HepG2 (cell line): ENCODE results near the gene PARN. TPM values are rescaled to one million over a fixed set of nuclear protein-coding genes. Genes with fewer than 3 reads are reported as not detected.
A peak's percentile ranks its signal among the peaks of the same experiment; 100 is the strongest.

ENCODE experiments used
- AGO2 ChIP-seq: fragments of 200-400 bp; formaldehyde crosslinking; optimal IDR thresholded peaks from 2 replicates; pipeline ENCODE3; 2017; ENCODE audit warnings: mild to moderate bottlenecking, low read depth, low read length, moderate library complexity
- BRCA1 ChIP-seq: sonication (generic); formaldehyde crosslinking; IDR thresholded peaks from 2 replicates; pipeline ENCODE4 v1.4.0; 2020; ENCODE audit warnings: missing genetic modification reagents
- CSRNP2 ChIP-seq: sonication (generic); formaldehyde crosslinking; conservative IDR thresholded peaks from 2 replicates; pipeline ENCODE4 v1.8.0; 2022; ENCODE audit warnings: low read depth, missing genetic modification reagents
- E2F5 ChIP-seq: sonication (generic); formaldehyde crosslinking; conservative IDR thresholded peaks from 2 replicates; pipeline ENCODE4 v1.4.0; 2020; ENCODE audit warnings: missing genetic modification reagents
- FIP1L1 ChIP-seq: fragments of 200-400 bp; formaldehyde crosslinking; IDR thresholded peaks from 2 replicates; pipeline ENCODE4 v1.6.1; 2018; ENCODE audit warnings: low read depth, mild to moderate bottlenecking, low read length, moderate library complexity, borderline replicate concordance; ENCODE audit not compliant: insufficient read depth
- FOXA1 ChIP-seq, 2 experiments: fragments of 450-650 bp in 1 of 2; sonication (generic) in 1 of 2; formaldehyde crosslinking in 1 of 2; IDR thresholded peaks; 2 replicates each; pipeline versions ENCODE4 v1.4.0 to v1.6.1; 2016 to 2020; ENCODE audit warnings: missing genetic modification reagents in 1 of 2
- GLMP ChIP-seq: sonication (generic); formaldehyde crosslinking; IDR thresholded peaks from 2 replicates; pipeline ENCODE4 v1.9.0; 2021; ENCODE audit warnings: missing genetic modification reagents, mild to moderate bottlenecking, borderline replicate concordance
- HOXD1 ChIP-seq: sonication (generic); formaldehyde crosslinking; IDR thresholded peaks from 2 replicates; pipeline ENCODE4 v1.5.0; 2020; ENCODE audit warnings: missing genetic modification reagents
- KDM1A ChIP-seq: IDR thresholded peaks from 2 replicates; pipeline ENCODE4 v1.6.1; 2016; ENCODE audit warnings: missing compliant biosample characterization
- PLRG1 ChIP-seq: fragments of 450-650 bp; conservative IDR thresholded peaks from 2 replicates; pipeline ENCODE4 v1.6.1; 2016
- SMAD9 ChIP-seq: sonication (generic); formaldehyde crosslinking; IDR thresholded peaks from 2 replicates; pipeline ENCODE4 v1.5.1; 2020; ENCODE audit warnings: mild to moderate bottlenecking, missing genetic modification reagents
- TIGD3 ChIP-seq: sonication (generic); formaldehyde crosslinking; IDR thresholded peaks from 2 replicates; pipeline ENCODE4 v1.5.1; 2020; ENCODE audit warnings: mild to moderate bottlenecking, missing genetic modification reagents, borderline replicate concordance
- ZBTB46 ChIP-seq: sonication (generic); formaldehyde crosslinking; IDR thresholded peaks from 2 replicates; pipeline ENCODE4 v1.4.0; 2020; ENCODE audit warnings: mild to moderate bottlenecking, missing genetic modification reagents, borderline replicate concordance
- ZNF280D ChIP-seq: sonication (generic); formaldehyde crosslinking; IDR thresholded peaks from 2 replicates; pipeline ENCODE4 v1.5.1; 2020; ENCODE audit warnings: mild to moderate bottlenecking, missing genetic modification reagents
- ZNF30 ChIP-seq: sonication (generic); formaldehyde crosslinking; IDR thresholded peaks from 2 replicates; pipeline ENCODE4 v1.5.0; 2020; ENCODE audit warnings: mild to moderate bottlenecking, missing genetic modification reagents
- ZNF34 ChIP-seq: sonication (generic); formaldehyde crosslinking; IDR thresholded peaks from 2 replicates; pipeline ENCODE4 v1.4.0; 2020; ENCODE audit warnings: mild to moderate bottlenecking, missing genetic modification reagents, borderline replicate concordance
- ZNF350 ChIP-seq: sonication (generic); formaldehyde crosslinking; IDR thresholded peaks from 2 replicates; pipeline ENCODE4 v1.4.0; 2020; ENCODE audit warnings: mild to moderate bottlenecking, low read depth, missing genetic modification reagents, borderline replicate concordance
- ZNF839 ChIP-seq: sonication (generic); formaldehyde crosslinking; IDR thresholded peaks from 2 replicates; pipeline ENCODE4 v1.4.0; 2020; ENCODE audit warnings: missing genetic modification reagents, mild to moderate bottlenecking, borderline replicate concordance
- polyA plus RNA-seq, 8 experiments: library from polyadenylated mRNA; depleted of rRNA in 3 of 8; stranded (reverse) in 7 of 8; unstranded in 1 of 8; fragments of >200 nt; fragmentation: Illumina TruSeq in 4 of 8; extraction: Trizol in 4 of 8; gene quantifications; 2 replicates each; pipeline versions ENCODE4 v1.2.1 to v1.2.3, GENCODE V29; 2011 to 2016; ENCODE audit warnings: low read depth in 4 of 8, missing spikeins in 1 of 8, mixed read lengths in 1 of 8; ENCODE audit not compliant: insufficient read depth in 1 of 8
- total RNA-seq, 5 experiments: library from RNA; depleted of rRNA; stranded (reverse); fragments of >200 nt; fragmentation: Illumina TruSeq; extraction: Trizol; gene quantifications; 2 replicates each; pipeline ENCODE4 v1.2.3, GENCODE V29; 2016; ENCODE audit warnings: low read depth in 1 of 5

Gene PARN
- total and polyA plus RNA-seq, 2 of the 13 experiments (the other 11 are each of a cell fraction or from before 2014, with no cell fraction given): 13.3 to 47.6 TPM

GRCh38 chr16:14629919-14630619 is at the start of gene PARN (continued):
- no peak for TF ChIP-seq E2F5 (CRISPR knock-in tag)
- TF ChIP-seq TIGD3: peak; percentile 78; the same call in 1 of the 2 replicates
- 0 out of 2 replicates have a peak, but pooled peaks have one; percentile 34 for TF ChIP-seq GLMP (CRISPR knock-in tag)
- 0 out of 2 replicates have a peak, but pooled peaks have one; percentile 84 for TF ChIP-seq FIP1L1
- TF ChIP-seq ZBTB46: no peak
- TF ChIP-seq CSRNP2 (CRISPR knock-in tag): no peak
- TF ChIP-seq PLRG1: no peak
- peak; percentile 88; the same call in 1 of the 2 replicates for TF ChIP-seq SMAD9 (CRISPR knock-in tag)
- peak; percentile 88; the same call in 1 of the 2 replicates for TF ChIP-seq ZNF839
- TF ChIP-seq ZNF34: no peak; the same call in 1 of the 2 replicates
- TF ChIP-seq ZNF280D (CRISPR knock-in tag): peak; percentile 89
- TF ChIP-seq KDM1A (CRISPR knock-in tag): no peak
- TF ChIP-seq FOXA1 (IDR thresholded peaks at IDR 0.05): no peak
- TF ChIP-seq FOXA1 (CRISPR knock-in tag; IDR thresholded peaks at IDR 0.05): peak; percentile 36
- peak; percentile 67 for TF ChIP-seq HOXD1 (CRISPR knock-in tag)
- TF ChIP-seq ZNF350 (CRISPR knock-in tag): peak; percentile 92
- peak; percentile 88; the same call in 1 of the 2 replicates for TF ChIP-seq ZNF30 (CRISPR knock-in tag)
- TF ChIP-seq BRCA1 (CRISPR knock-in tag): peak; percentile 83; the same call in 1 of the 2 replicates
- peak; percentile 97 for TF ChIP-seq AGO2
